Activated T-helper 9 cell treated with anti-CD3 and anti-CD28 coated beads, Interleukin-2, amount 50 U/mL, for 16 hours (primary cell): ENCODE data around the gene PINK1.
A peak's percentile ranks its signal among the peaks of the same experiment; 100 is the strongest.

Experiments used
- DNase-seq: peaks from one replicate; pipeline ENCODE4 v3.0.0-alpha.2; 2020; ENCODE audit warnings: low read depth

The PINK1 gene

GRCh38 chr1:20611652-20612051 is 21.6 kb upstream of the PINK1 start:
- DNase-seq, result no peak

GRCh38 chr1:20612221-20612746 is 21.0 kb upstream of the PINK1 start:
- DNase-seq, result no peak

GRCh38 chr1:20614131-20614579 is 19.1 kb upstream of the PINK1 start:
- no peak for DNase-seq

GRCh38 chr1:20615946-20616846 is 17.1 kb upstream of the PINK1 start:
- DNase-seq, result no peak

- no peak for DNase-seq
These were observed 16.3 kb upstream of the PINK1 start for GRCh38 chr1:20616847-20617487.

GRCh38 chr1:20618550-20618949 is 14.7 kb upstream of the PINK1 start:
- no peak for DNase-seq

GRCh38 chr1:20619999-20620398 is 13.3 kb upstream of the PINK1 start:
- DNase-seq, result no peak

GRCh38 chr1:20621012-20621411 is 12.2 kb upstream of the PINK1 start:
- no peak for DNase-seq

- DNase-seq, result no peak
These were observed 8.5 kb upstream of the PINK1 start for GRCh38 chr1:20624709-20625108.

- no peak for DNase-seq
These were observed 7.8 kb upstream of the PINK1 start for GRCh38 chr1:20625176-20626097.

- no peak for DNase-seq
These were observed 7.2 kb upstream of the PINK1 start for GRCh38 chr1:20626098-20626427.

- DNase-seq, result no peak
These were observed 6.7 kb upstream of the PINK1 start for GRCh38 chr1:20626524-20626923.

- no peak for DNase-seq
These were observed 2.5 kb upstream of the PINK1 start for GRCh38 chr1:20630729-20631128.

- no peak for DNase-seq
These were observed 872 bp upstream of the PINK1 start for GRCh38 chr1:20632386-20632785.

GRCh38 chr1:20634065-20634593 is 871 bp downstream of the PINK1 start:
- no peak for DNase-seq

GRCh38 chr1:20634594-20635084 is 1.4 kb downstream of the PINK1 start:
- DNase-seq, result no peak

- no peak for DNase-seq
These were observed 3.6 kb downstream of the PINK1 start for GRCh38 chr1:20636785-20637347.

- peak; percentile 20 for DNase-seq
These were observed 6.9 kb downstream of the PINK1 start for GRCh38 chr1:20640183-20640597.

- DNase-seq, result no peak
These were observed 8.7 kb downstream of the PINK1 start for GRCh38 chr1:20641975-20642374.

GRCh38 chr1:20643080-20643479 is 9.8 kb downstream of the PINK1 start:
- DNase-seq, result no peak

GRCh38 chr1:20644416-20644815 is 11.2 kb downstream of the PINK1 start:
- no peak for DNase-seq
